22Rv1 (cell line): Measurements from ENCODE around the gene COLEC12.

ENCODE experiments used
- H3K27ac ChIP-seq: fragments of 450-650 bp; 2 replicates; pipeline ENCODE4 v1.5.1; 2017
- CTCF ChIP-seq: fragments of 450-650 bp; IDR thresholded peaks from 2 replicates; pipeline ENCODE4 v1.5.1; 2017; ENCODE audit warnings: mild to moderate bottlenecking
- ZFX ChIP-seq: fragments of 450-650 bp; IDR thresholded peaks from 2 replicates; pipeline ENCODE4 v1.6.1; 2017; ENCODE audit warnings: antibody characterized with exemption, borderline replicate concordance

COLEC12 gene

GRCh38 chr18:285817-286216, 214.7 kb downstream of the COLEC12 start:
- no peak overlapping the region for H3K27ac ChIP-seq
- TF ChIP-seq ZFX: no peak

- H3K27ac ChIP-seq: no peak overlapping the region
- TF ChIP-seq CTCF: no peak
These were observed 225.0 kb downstream of the COLEC12 start for GRCh38 chr18:275486-275885.

- H3K27ac ChIP-seq: no peak overlapping the region
- TF ChIP-seq CTCF (no peak), ZFX (no peak)
These were observed 226.2 kb downstream of the COLEC12 start for GRCh38 chr18:274313-274712.

- H3K27ac ChIP-seq: no peak overlapping the region
These were observed 227.0 kb downstream of the COLEC12 start for GRCh38 chr18:273525-273924.

GRCh38 chr18:272650-273049, 227.9 kb downstream of the COLEC12 start:
- TF ChIP-seq ZFX: no peak
- no peak overlapping the region for H3K27ac ChIP-seq

More at GRCh38 chr18:273525-273924, 227.0 kb downstream of the COLEC12 start:
- no peak for TF ChIP-seq ZFX
- TF ChIP-seq CTCF: no peak

- no peak overlapping the region for H3K27ac ChIP-seq
- TF ChIP-seq ZFX (no peak), CTCF (no peak)
These were observed 230.9 kb downstream of the COLEC12 start for GRCh38 chr18:269480-270095.

- TF ChIP-seq CTCF: peak; percentile 18; the same call in 1 of the 2 replicates
- no peak for TF ChIP-seq ZFX
- peak within 1 kb of the TSS; percentile 79 for H3K27ac ChIP-seq
These were observed 232.6 kb downstream of the COLEC12 start, which contains the start of gene THOC1 for GRCh38 chr18:267688-268552. Gene THOC1 (minus strand): TSS chr18:268047. CDS start chr18:268019, 28 bp downstream.

GRCh38 chr18:267380-267687, 233.2 kb downstream of the COLEC12 start:
- H3K27ac ChIP-seq: peak overlapping the region; percentile 79
- no peak for TF ChIP-seq CTCF
- no peak for TF ChIP-seq ZFX
